NCI-H2196 (cell line): ENCODE data around the gene CHST6.
A peak's percentile ranks its signal among the peaks of the same experiment; 100 is the strongest.
"Not testable (repeated sequence)": the region's sequence is repeated elsewhere in the genome, so short reads cannot be mapped to it uniquely, and the experiment has no call there.

Source experiments
- DNase-seq: peaks from one replicate; lab custom pipeline; 2025; ENCODE audit not compliant: unreplicated experiment; lab: John Stamatoyannopoulos, UW

CHST6 gene

GRCh38 chr16:75503801-75504200 is 8.6 kb upstream of the CHST6 start:
- no peak for DNase-seq

GRCh38 chr16:75502916-75503605 is 7.8 kb upstream of the CHST6 start:
- no peak for DNase-seq

DNA sequence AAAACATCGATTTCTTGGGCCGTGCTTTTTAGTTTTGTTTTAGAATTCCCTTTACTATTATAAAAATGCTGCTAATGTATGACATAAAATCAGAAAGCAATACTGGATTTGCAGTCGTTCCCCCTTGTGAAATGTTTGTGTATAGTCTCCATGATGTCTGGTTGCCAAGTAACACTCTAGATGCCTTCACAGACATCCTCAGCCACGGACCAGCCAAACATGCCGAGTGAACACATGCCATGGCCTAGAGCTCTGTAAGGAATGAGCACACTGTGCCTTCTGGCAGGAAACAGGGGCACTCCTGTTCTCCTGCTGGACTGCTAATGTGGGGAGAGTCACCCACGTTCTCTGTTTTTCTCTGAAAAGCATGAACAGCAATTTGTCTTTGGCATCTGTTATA is 6.6 kb upstream of the CHST6 start:
- not testable (repeated sequence) for DNase-seq

DNA sequence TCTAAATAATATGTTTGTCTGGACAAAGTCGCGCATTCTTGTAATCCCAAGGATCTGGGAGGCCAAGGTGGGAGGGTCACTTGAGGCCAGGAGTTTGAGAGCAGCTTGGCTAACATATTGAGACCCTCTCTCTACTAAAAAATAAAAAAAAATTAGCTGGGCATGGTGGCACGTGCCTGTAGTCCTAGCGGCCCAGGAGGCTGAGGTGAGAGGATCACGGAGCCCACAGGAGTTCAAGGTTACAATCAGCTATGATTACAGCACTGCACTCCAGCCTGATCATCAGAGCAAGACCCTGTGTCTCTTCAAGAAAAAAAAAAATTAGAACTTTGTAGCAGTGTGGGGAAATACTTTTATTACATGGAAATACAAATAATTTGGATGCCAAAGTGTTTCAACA is 6.1 kb upstream of the CHST6 start:
- no peak for DNase-seq

DNA sequence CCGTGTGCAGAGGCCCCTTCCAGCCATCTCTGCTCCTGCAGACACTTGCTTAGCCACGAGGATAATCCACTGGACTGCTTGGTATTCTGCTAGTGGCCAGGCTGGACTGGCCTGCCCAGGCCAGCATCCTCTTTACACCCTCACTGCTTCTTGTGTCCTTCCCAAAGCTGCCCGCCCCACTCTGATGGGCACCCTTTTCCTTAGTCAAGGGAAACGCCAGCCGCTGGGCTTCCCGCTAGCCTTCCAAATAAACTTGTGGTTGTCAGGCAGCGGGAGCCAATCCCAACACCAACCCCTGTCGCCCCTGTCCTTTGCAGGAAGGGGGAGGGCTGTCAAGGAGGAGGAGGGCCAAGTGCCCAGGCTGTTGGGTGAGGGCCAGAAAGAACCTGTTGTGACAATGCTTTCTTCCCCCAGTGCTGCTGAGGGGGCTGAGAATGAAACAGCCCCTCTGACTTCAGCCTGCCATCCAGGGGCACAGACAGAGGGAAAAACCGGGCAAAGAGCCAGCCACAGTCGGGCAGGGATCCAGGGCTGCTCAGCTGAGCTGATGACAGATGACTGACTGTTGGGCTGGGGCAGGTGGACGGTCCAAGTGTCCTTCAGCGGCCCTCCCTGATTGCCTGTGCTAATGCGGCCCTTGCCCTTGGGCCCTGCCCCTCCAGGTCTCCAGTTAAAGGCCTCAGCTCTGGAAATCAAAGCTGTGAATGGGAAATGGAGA is 3.5 kb upstream of the CHST6 start:
- DNase-seq, result peak; percentile 21

- no peak for DNase-seq
Observed at GRCh38 chr16:75497558-75497957, 2.3 kb upstream of the CHST6 start.

- DNase-seq, result no peak
Observed at GRCh38 chr16:75494661-75495075, 573 bp downstream of the CHST6 start.

- no peak for DNase-seq
Observed at GRCh38 chr16:75494184-75494583, 1.1 kb downstream of the CHST6 start.

- peak; percentile 69 for DNase-seq
Observed at GRCh38 chr16:75491876-75492275, 3.4 kb downstream of the CHST6 start.

GRCh38 chr16:75488322-75488721 is 6.9 kb downstream of the CHST6 start:
- no peak for DNase-seq

DNA sequence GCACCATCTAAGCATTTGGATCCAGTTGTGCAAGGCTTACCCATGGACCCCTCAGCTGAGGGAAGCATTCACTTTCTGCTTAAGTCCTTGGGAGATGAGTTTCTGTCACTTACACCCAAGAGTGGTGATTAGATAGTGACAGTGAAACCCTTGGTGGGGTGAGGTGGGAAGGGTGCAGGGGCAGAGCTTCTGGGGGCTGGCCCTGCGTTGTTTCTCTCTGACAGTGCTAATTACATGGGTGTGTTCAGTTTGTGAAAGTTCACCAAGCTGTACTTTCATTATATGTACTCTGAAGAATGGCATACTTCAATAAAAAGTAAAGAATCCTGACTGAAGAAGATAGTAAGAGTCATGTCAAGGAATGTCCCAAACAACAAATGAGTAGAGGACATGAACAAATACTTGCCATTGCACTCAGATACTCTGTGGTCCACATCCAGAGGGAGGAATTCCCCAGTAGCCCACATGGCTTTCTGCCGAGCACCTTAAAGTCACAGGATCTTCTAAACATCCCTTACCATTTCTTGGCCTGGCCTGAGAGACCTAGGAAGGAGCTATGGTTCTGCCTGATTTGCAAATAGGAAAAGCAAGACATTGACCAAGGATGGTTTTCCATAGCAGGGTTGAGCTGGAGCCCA is 8.4 kb downstream of the CHST6 start:
- DNase-seq, result no peak

DNA sequence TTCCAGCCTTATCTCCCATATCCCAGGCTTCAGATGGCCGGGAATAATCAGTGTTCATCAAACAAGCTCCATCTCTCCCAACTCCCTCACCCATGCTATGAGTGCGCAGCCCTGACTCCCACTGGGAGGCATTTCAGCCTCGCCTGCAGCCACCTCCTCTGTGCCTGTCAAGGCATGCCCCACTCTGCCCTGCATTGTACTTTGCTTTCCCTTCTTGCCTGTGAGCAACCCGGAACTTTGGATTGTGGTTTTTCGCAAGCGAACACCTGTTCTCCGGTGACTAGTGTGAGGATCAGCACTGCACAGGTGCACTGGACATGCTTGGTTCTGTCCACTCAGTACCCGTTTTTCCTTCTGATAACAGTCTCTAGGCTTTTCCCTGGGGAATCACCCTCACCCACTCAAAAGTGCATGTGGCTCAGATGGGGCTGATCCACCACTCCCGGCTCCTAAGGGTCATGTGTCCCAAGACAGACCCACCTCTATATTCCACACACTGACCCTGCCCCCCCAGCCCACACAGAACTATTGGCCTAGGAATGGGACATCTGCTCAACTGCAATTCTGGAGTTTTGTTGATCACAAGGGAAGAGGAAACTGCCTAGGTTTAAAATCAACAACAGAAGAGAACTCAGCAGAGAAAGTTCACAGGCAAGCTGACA is 9.1 kb downstream of the CHST6 start:
- DNase-seq, result peak; percentile 36

- DNase-seq, result no peak
Observed at GRCh38 chr16:75485230-75486013, 9.8 kb downstream of the CHST6 start.

- DNase-seq, result peak; percentile 51
Observed at GRCh38 chr16:75483222-75483621, 12.0 kb downstream of the CHST6 start.

- DNase-seq, result peak; percentile 27
Observed at GRCh38 chr16:75482434-75483205, 12.6 kb downstream of the CHST6 start.

DNA sequence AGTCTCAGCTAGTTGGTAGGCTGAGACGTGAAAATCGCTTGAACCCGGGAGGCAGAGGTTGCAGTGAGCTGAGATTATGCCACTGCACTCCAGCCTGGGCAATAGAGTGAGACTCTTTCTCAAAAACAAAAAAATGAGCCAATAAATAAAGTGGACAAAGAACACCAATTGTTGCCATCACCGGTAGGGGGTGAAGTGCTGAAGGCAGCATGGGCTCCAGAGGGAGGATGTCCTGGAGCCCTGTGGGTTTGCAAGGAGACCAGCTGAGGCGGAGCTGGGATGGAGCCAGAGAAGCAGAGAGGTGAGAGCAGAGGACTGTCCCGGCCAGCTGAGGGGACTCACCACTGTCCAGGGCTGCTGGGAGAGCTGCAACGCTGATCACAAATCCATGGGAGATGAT is 13.8 kb downstream of the CHST6 start:
- no peak for DNase-seq

GRCh38 chr16:75479421-75479990 is 15.7 kb downstream of the CHST6 start:
- DNase-seq, result no peak

GRCh38 chr16:75478480-75479345 is 16.5 kb downstream of the CHST6 start:
- DNase-seq, result no peak
